IMR-90 (cell line): ENCODE measurements around the gene CTNNA2. TPM values are rescaled to one million over a fixed set of nuclear protein-coding genes. Genes with fewer than 3 reads are reported as not detected.

Experiments
- ATAC-seq: fragments of 200-7000 bp; cut with Tn5 transposase; 2 replicates; pipeline ENCODE4 v1.9.1; 2020; ENCODE audit warnings: low read depth, mild to moderate bottlenecking, moderate library complexity
- BruUV-seq: library from RNA; stranded (reverse); fragments of 400-500 nt; replicated peaks from 2 replicates; lab custom pipeline; 2021; lab: Mats Ljungman, UMichigan
- CTCF ChIA-PET: fragments of 300-600 bp; formaldehyde crosslinking; extraction: SDS; loops from one replicate; lab custom pipeline; 2021; ENCODE audit warnings: antibody characterized with exemption; lab: Yijun Ruan, JAX
- POLR2A ChIA-PET: fragments of 300-600 bp; sonication (Branson Sonifier 250); formaldehyde crosslinking; loops from one replicate; lab custom pipeline; 2022; ENCODE audit warnings: antibody characterized with exemption; ENCODE audit not compliant: unreplicated experiment; lab: Charles Lee
- DNase-seq: peaks from one replicate; pipeline ENCODE4 v3.0.0; 2013
- H2AFZ ChIP-seq: replicated peaks from 2 replicates; pipeline ENCODE3; 2013; ENCODE audit warnings: low read length, mild to moderate bottlenecking; ENCODE audit not compliant: poor library complexity
- H2AK5ac ChIP-seq: 2 replicates; pipeline ENCODE4 v1.6.1; 2013; ENCODE audit warnings: low read depth, low read length, inconsistent platforms
- H2AK9ac ChIP-seq: replicated peaks from 2 replicates; pipeline ENCODE3; 2013; ENCODE audit warnings: mild to moderate bottlenecking, low read depth, low read length, moderate library complexity; ENCODE audit not compliant: poor library complexity
- H2BK120ac ChIP-seq: 2 replicates; pipeline ENCODE4 v1.6.1; 2013; ENCODE audit warnings: low read depth, low read length, inconsistent platforms
- H2BK15ac ChIP-seq: 3 replicates; pipeline ENCODE4 v1.6.1; 2013; ENCODE audit warnings: low read depth, low read length, inconsistent platforms
- H2BK20ac ChIP-seq: 2 replicates; pipeline ENCODE4 v1.6.1; 2013; ENCODE audit warnings: low read depth, mild to moderate bottlenecking, inconsistent platforms, low read length, moderate library complexity
- H2BK5ac ChIP-seq: 2 replicates; pipeline ENCODE4 v1.6.1; 2013; ENCODE audit warnings: mild to moderate bottlenecking, low read depth, low read length, inconsistent platforms; ENCODE audit not compliant: poor library complexity, severe bottlenecking
- H3K14ac ChIP-seq: replicated peaks from 2 replicates; pipeline ENCODE4 v1.6.1; 2013; ENCODE audit warnings: low read depth, low read length, inconsistent platforms
- H3K18ac ChIP-seq: 2 replicates; pipeline ENCODE4 v1.6.1; 2013; ENCODE audit warnings: low read depth, low read length, control low read depth
- H3K23ac ChIP-seq: 2 replicates; pipeline ENCODE4 v1.6.1; 2013; ENCODE audit warnings: low read depth, low read length, inconsistent platforms
- H3K27ac ChIP-seq: 2 replicates; pipeline ENCODE4 v1.5.1; 2013; ENCODE audit warnings: mild to moderate bottlenecking, control low read depth, low read length; ENCODE audit not compliant: insufficient read depth
- H3K27me3 ChIP-seq: 2 replicates; pipeline ENCODE4 v1.6.1; 2013; ENCODE audit warnings: low read length; ENCODE audit not compliant: control insufficient read depth, insufficient read depth
- H3K36me3 ChIP-seq: 2 replicates; pipeline ENCODE4 v1.6.1; 2013; ENCODE audit warnings: low read length, mixed read lengths; ENCODE audit not compliant: control insufficient read depth, insufficient read depth
- H3K4ac ChIP-seq: 2 replicates; pipeline ENCODE4 v1.6.1; 2013; ENCODE audit warnings: low read depth, low read length, inconsistent platforms
- H3K4me1 ChIP-seq: 2 replicates; pipeline ENCODE4 v1.6.1; 2013; ENCODE audit warnings: low read length, mixed read lengths; ENCODE audit not compliant: control insufficient read depth, insufficient read depth
- H3K4me2 ChIP-seq: 2 replicates; pipeline ENCODE4 v1.6.1; 2013; ENCODE audit warnings: low read depth, mild to moderate bottlenecking, control low read depth, low read length, moderate library complexity
- H3K4me3 ChIP-seq: 2 replicates; pipeline ENCODE4 v1.5.1; 2013; ENCODE audit warnings: low read depth, mild to moderate bottlenecking, control low read depth, low read length, moderate library complexity; ENCODE audit not compliant: insufficient read depth
- H3K56ac ChIP-seq: 2 replicates; pipeline ENCODE4 v1.6.1; 2013; ENCODE audit warnings: low read length, inconsistent platforms; ENCODE audit not compliant: insufficient read depth; ENCODE audit errors: extremely low read depth
- H3K79me1 ChIP-seq, 2 experiments: 2 replicates each; pipeline ENCODE4 v1.6.1; 2013; ENCODE audit warnings: low read length in 2 of 2, inconsistent platforms in 1 of 2, low read depth in 1 of 2
- H3K9ac ChIP-seq: 2 replicates; pipeline ENCODE4 v1.6.1; 2013; ENCODE audit warnings: low read depth, low read length, control low read depth
- H3K9me1 ChIP-seq: 2 replicates; pipeline ENCODE4 v1.6.1; 2013; ENCODE audit warnings: low read length, inconsistent platforms; ENCODE audit not compliant: insufficient read depth
- H3K9me3 ChIP-seq: 2 replicates; pipeline ENCODE4 v1.6.1; 2013; ENCODE audit warnings: low read length; ENCODE audit not compliant: control insufficient read depth, insufficient read depth
- H4K20me1 ChIP-seq: 2 replicates; pipeline ENCODE4 v1.6.1; 2013; ENCODE audit warnings: low read length, inconsistent platforms; ENCODE audit not compliant: insufficient read depth
- H4K5ac ChIP-seq: 2 replicates; pipeline ENCODE4 v1.6.1; 2013; ENCODE audit warnings: mild to moderate bottlenecking, low read depth, low read length, control low read depth
- H4K8ac ChIP-seq, 2 experiments: 2 replicates each; pipeline ENCODE4 v1.6.1; 2013; ENCODE audit warnings: low read depth in 2 of 2, low read length in 2 of 2, control low read depth in 1 of 2, inconsistent platforms in 1 of 2
- H4K91ac ChIP-seq: 2 replicates; pipeline ENCODE4 v1.6.1; 2013; ENCODE audit warnings: low read depth, low read length, inconsistent platforms; ENCODE audit not compliant: insufficient read depth
- BHLHE40 ChIP-seq: fragments of 150-350 bp; IDR thresholded peaks from 2 replicates; pipeline ENCODE4 v1.6.1; 2016; ENCODE audit warnings: mild to moderate bottlenecking, low read depth, low read length
- CTCF ChIP-seq: conservative IDR thresholded peaks from 2 replicates; pipeline ENCODE4 v1.5.1; 2012; ENCODE audit warnings: mild to moderate bottlenecking, low read depth, low read length, improper control_type of control experiment
- MAFK ChIP-seq: IDR thresholded peaks from 2 replicates; pipeline ENCODE4 v1.6.1; 2012; ENCODE audit warnings: low read depth, low read length, improper control_type of control experiment
- MAZ ChIP-seq: IDR thresholded peaks from 2 replicates; pipeline ENCODE4 v1.6.1; 2012; ENCODE audit warnings: low read depth, mild to moderate bottlenecking, low read length, improper control_type of control experiment, moderate library complexity, borderline replicate concordance
- MXI1 ChIP-seq: IDR thresholded peaks from 2 replicates; pipeline ENCODE4 v1.6.1; 2012; ENCODE audit warnings: low read depth, mild to moderate bottlenecking, low read length, moderate library complexity, borderline replicate concordance
- NFE2L2 ChIP-seq: fragments of 150-350 bp; IDR thresholded peaks from 2 replicates; pipeline ENCODE4 v1.6.1; 2016; ENCODE audit warnings: low read depth, mild to moderate bottlenecking, low read length
- POLR2A ChIP-seq: IDR thresholded peaks from 2 replicates; pipeline ENCODE4 v1.6.1; 2012; ENCODE audit warnings: mild to moderate bottlenecking, low read depth, low read length
- RAD21 ChIP-seq: IDR thresholded peaks from 2 replicates; pipeline ENCODE4 v1.6.1; 2012; ENCODE audit warnings: low read length, improper control_type of control experiment
- USF2 ChIP-seq: fragments of 150-350 bp; IDR thresholded peaks from 2 replicates; pipeline ENCODE4 v1.6.1; 2017; ENCODE audit warnings: mild to moderate bottlenecking, antibody characterized with exemption, low read length, low read depth
- WGBS, 2 experiments: methylation state at CpG; one replicate each; pipeline versions ENCODE4 v1.1.5 to v1.1.7; 2013; ENCODE audit warnings: missing lambda C conversion rate in 2 of 2; ENCODE audit not compliant: insufficient read length in 1 of 2; ENCODE audit errors: extremely low coverage in 2 of 2; 5-methylcytosine and 5-hydroxymethylcytosine counted together
- dilution Hi-C: fragments of 300-500 bp; cut with HindIII; formaldehyde crosslinking; loops from one replicate; pipeline ENCODE4 v1.14.3; 2018; ENCODE audit warnings: low sequenced_read_pairs; ENCODE audit not compliant: unreplicated experiment
- in situ Hi-C: fragments of 300-500 bp; cut with MboI; formaldehyde crosslinking; loops from 3 replicates; pipeline ENCODE4 v1.14.3; 2019; ENCODE audit warnings: low sequenced_read_pairs, inconsistent platforms, mixed read lengths
- intact Hi-C: fragments of 100-400 bp; cut with micrococcal nuclease; formaldehyde crosslinking; loops from 2 replicates; pipeline ENCODE4 v1.10.0; 2022
- polyA plus RNA-seq, 3 experiments: library from polyadenylated mRNA; depleted of rRNA; stranded (reverse); fragments of >200 nt; gene quantifications; 2 replicates each; pipeline ENCODE4 v1.2.3, GENCODE V29; 2012; ENCODE audit warnings: low replicate concordance in 1 of 3
- total RNA-seq: library from RNA; depleted of rRNA; stranded (reverse); fragments of >200 nt; gene quantifications from 2 replicates; pipeline ENCODE4 v1.2.3, GENCODE V29; 2012

CTNNA2 gene
- total and polyA plus RNA-seq, 2 of the 4 experiments (the other 2 are of a cell fraction): not detected

DNA sequence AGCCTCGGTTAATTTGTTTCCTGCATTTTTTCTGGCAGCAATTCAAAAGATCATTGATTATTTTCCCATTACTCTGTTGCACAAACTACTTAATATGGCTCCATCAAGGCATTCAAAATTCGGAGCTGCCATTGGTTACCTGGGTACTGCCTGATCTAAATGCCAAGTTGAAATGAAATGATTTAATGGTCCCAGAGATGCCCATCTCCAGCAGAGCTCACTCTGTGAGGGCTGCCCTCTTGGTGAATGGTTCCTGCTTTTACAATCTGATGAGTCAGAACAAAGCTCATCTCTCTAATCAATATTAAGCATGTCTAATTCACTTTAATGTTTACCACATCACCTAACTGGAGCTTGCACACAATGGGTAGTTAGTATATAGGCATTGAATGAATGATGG, 126.1 kb downstream of the CTNNA2 start:
- Histone ChIP-seq H3K79me1 (no peaks in the 10 kb centered on the region), H2BK120ac (no peak overlapping the region), H3K27me3 (no peaks in the 10 kb centered on the region), H4K5ac (no peak overlapping the region), H3K9me3 (no peaks in the 10 kb centered on the region), H3K4me1 (no peaks in the 10 kb centered on the region), H4K20me1 (no peaks in the 10 kb centered on the region), H2BK15ac (no peak overlapping the region), H3K23ac (no peak overlapping the region), H2AK5ac (no peak overlapping the region), H2AK9ac (no peak overlapping the region), H3K18ac (no peak overlapping the region), H3K4me2 (no peak overlapping the region), H3K27ac (no peak overlapping the region), H3K14ac (no peak overlapping the region), H3K9ac (no peak overlapping the region), H4K8ac (no peak overlapping the region), H2AFZ (no peak overlapping the region), H3K56ac (no peak overlapping the region), H3K9me1 (no peaks in the 10 kb centered on the region), H3K36me3 (no peaks in the 10 kb centered on the region), H4K91ac (no peak overlapping the region), H2BK5ac (no peak overlapping the region), H3K4me3 (no peak overlapping the region), H3K4ac (no peak overlapping the region), H2BK20ac (no peak overlapping the region)
- intact Hi-C loops: no loop called here
- no peak for ATAC-seq
- no TSS peak for BruUV-seq
- ChIA-PET CTCF (no interaction called here), POLR2A (no interaction called here)
- DNase-seq: no peak
- TF ChIP-seq MXI1 (no peak), USF2 (no peak), NFE2L2 (no peak), MAZ (no peak), MAFK (no peak), POLR2A (no peak), RAD21 (no peak), BHLHE40 (no peak), CTCF (no peak)
- 20% methylated on average over 1 of the region's 2 CpGs; no CpG with 5 or more reads in 1 of the 2 experiments for WGBS, 2 experiments
- dilution Hi-C loops: no loop called here
- in situ Hi-C loops: no loop called here
